IPS-18c (cell line): ENCODE measurements around the gene ZDHHC11.
A peak's percentile ranks its signal among the peaks of the same experiment; 100 is the strongest.

ENCODE experiments used
- H3K4me3 ChIP-seq: 2 replicates; pipeline ENCODE4 v1.7.0; 2013; ENCODE audit warnings: low read depth, mild to moderate bottlenecking, low read length, moderate library complexity; ENCODE audit not compliant: insufficient read depth
- H3K9me3 ChIP-seq: one replicate; pipeline ENCODE4 v1.6.1; 2013; ENCODE audit warnings: mild to moderate bottlenecking, low read length, moderate library complexity; ENCODE audit not compliant: control insufficient read depth, insufficient read depth

ZDHHC11 gene

GRCh38 chr5:850511-851006 is at the start of gene ZDHHC11:
TSS of gene ZDHHC11 (minus strand) at chr5:850986. CDS start at chr5:850602, 384 bp downstream.
- Histone ChIP-seq H3K4me3 (no peak within 1 kb of the TSS), H3K9me3 (peaks cover 2% of the 10 kb centered on the region)

GRCh38 chr5:893711-894110 is 42.9 kb upstream of the ZDHHC11 start:
- Histone ChIP-seq H3K9me3 (no peaks in the 10 kb centered on the region), H3K4me3 (peak overlapping the region; percentile 96)

GRCh38 chr5:893137-893506 is 42.3 kb upstream of the ZDHHC11 start:
- Histone ChIP-seq H3K4me3 (peak overlapping the region; percentile 96), H3K9me3 (no peaks in the 10 kb centered on the region)

- no peaks in the 10 kb centered on the region for H3K9me3 ChIP-seq
Observed at GRCh38 chr5:892394-893136, 41.8 kb upstream of the ZDHHC11 start, which contains the start of the genes BRD9 and TRIP13. TSS of gene BRD9 (minus strand) at chr5:892801. CDS start at chr5:892657, 144 bp downstream. TSS of gene TRIP13 (plus strand) at chr5:892884. CDS start at chr5:892999, 115 bp downstream.

GRCh38 chr5:891837-892393 is 41.1 kb upstream of the ZDHHC11 start:
- peak overlapping the region; percentile 96 for H3K4me3 ChIP-seq
- no peaks in the 10 kb centered on the region for H3K9me3 ChIP-seq

More at GRCh38 chr5:892394-893136, 41.8 kb upstream of the ZDHHC11 start, which contains the start of the genes BRD9 and TRIP13:
- H3K4me3 ChIP-seq: peak within 1 kb of the TSS; percentile 96

- H3K9me3 ChIP-seq: no peaks in the 10 kb centered on the region
- H3K4me3 ChIP-seq: peak overlapping the region; percentile 96
Observed at GRCh38 chr5:891117-891836, 40.5 kb upstream of the ZDHHC11 start.

- Histone ChIP-seq H3K9me3 (no peaks in the 10 kb centered on the region), H3K4me3 (no peak overlapping the region)
Observed at GRCh38 chr5:889075-889710, 38.4 kb upstream of the ZDHHC11 start.

- H3K9me3 ChIP-seq: no peaks in the 10 kb centered on the region
- no peak overlapping the region for H3K4me3 ChIP-seq
Observed at GRCh38 chr5:888638-889035, 37.9 kb upstream of the ZDHHC11 start.

- no peak overlapping the region for H3K4me3 ChIP-seq
- no peaks in the 10 kb centered on the region for H3K9me3 ChIP-seq
Observed at GRCh38 chr5:887947-888637, 37.3 kb upstream of the ZDHHC11 start.

GRCh38 chr5:886716-887325 is 36.0 kb upstream of the ZDHHC11 start:
- no peak overlapping the region for H3K4me3 ChIP-seq
- H3K9me3 ChIP-seq: no peaks in the 10 kb centered on the region

GRCh38 chr5:886036-886435 is 35.2 kb upstream of the ZDHHC11 start:
- Histone ChIP-seq H3K9me3 (no peaks in the 10 kb centered on the region), H3K4me3 (no peak overlapping the region)

GRCh38 chr5:885529-885928 is 34.7 kb upstream of the ZDHHC11 start:
- Histone ChIP-seq H3K4me3 (no peak overlapping the region), H3K9me3 (no peaks in the 10 kb centered on the region)

- Histone ChIP-seq H3K4me3 (no peak overlapping the region), H3K9me3 (no peaks in the 10 kb centered on the region)
Observed at GRCh38 chr5:885127-885442, 34.3 kb upstream of the ZDHHC11 start.

GRCh38 chr5:884345-885126 is 33.8 kb upstream of the ZDHHC11 start:
- H3K4me3 ChIP-seq: no peak overlapping the region

GRCh38 chr5:883475-884181 is 32.8 kb upstream of the ZDHHC11 start:
- Histone ChIP-seq H3K9me3 (no peaks in the 10 kb centered on the region), H3K4me3 (no peak overlapping the region)

More at GRCh38 chr5:884345-885126, 33.8 kb upstream of the ZDHHC11 start:
- H3K9me3 ChIP-seq: no peaks in the 10 kb centered on the region
